ENCODE measurements around the gene RGS3. TPM values are rescaled to one million over a fixed set of nuclear protein-coding genes. Genes with fewer than 3 reads are reported as not detected.

The RGS3 gene
- total RNA-seq, 4 donors from 2014 or later = 11.0 to 18.8 (median 16.0) TPM

DNA sequence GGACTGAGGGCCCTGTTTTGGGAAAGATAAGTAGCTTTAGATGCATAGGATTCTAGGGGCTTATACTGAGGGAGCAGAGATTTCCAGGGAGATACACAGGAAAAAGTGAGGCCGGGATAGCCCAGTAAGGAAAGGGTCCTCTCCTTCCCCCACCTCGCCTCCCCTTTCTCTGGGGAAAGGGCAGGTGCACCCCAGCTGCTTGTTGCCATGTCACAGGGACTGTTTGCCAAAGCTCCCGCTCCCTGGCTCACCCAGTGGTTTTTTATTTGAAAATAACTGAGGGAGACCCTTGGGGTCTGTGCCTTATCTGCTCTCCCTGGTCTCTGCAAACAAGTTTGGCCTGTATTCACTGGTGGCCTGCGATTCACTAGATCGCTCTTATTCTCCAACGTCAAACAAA, 51.2 kb downstream of the RGS3 start:
- no peaks in the 10 kb centered on the region for H3K27me3 ChIP-seq
- TF ChIP-seq, protein P1, sequence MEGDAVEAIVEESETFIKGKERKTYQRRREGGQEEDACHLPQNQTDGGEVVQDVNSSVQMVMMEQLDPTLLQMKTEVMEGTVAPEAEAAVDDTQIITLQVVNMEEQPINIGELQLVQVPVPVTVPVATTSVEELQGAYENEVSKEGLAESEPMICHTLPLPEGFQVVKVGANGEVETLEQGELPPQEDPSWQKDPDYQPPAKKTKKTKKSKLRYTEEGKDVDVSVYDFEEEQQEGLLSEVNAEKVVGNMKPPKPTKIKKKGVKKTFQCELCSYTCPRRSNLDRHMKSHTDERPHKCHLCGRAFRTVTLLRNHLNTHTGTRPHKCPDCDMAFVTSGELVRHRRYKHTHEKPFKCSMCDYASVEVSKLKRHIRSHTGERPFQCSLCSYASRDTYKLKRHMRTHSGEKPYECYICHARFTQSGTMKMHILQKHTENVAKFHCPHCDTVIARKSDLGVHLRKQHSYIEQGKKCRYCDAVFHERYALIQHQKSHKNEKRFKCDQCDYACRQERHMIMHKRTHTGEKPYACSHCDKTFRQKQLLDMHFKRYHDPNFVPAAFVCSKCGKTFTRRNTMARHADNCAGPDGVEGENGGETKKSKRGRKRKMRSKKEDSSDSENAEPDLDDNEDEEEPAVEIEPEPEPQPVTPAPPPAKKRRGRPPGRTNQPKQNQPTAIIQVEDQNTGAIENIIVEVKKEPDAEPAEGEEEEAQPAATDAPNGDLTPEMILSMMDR (IDR thresholded peaks at IDR 0.05) = no peak
- TF ChIP-seq POLR2AphosphoS5 (IDR thresholded peaks at IDR 0.05) (no peak), EP300 (IDR thresholded peaks at IDR 0.05) (no peak)
- H3K4me3 ChIP-seq = no peak overlapping the region
- DNase-seq (ENCODE audit: low spot score in 2 of 2) = no peak
- no peak overlapping the region for H3K27ac ChIP-seq
- H3K4me1 ChIP-seq = no peaks in the 10 kb centered on the region
- no peaks in the 10 kb centered on the region for H3K9me3 ChIP-seq
- 92% methylated on average over 6 of the region's 6 CpGs for WGBS
- no peaks in the 10 kb centered on the region for H3K36me3 ChIP-seq

- Histone ChIP-seq H3K9me3 (no peaks in the 10 kb centered on the region), H3K27me3 (no peaks in the 10 kb centered on the region), H3K27ac (no peak overlapping the region), H3K4me1 (no peaks in the 10 kb centered on the region), H3K4me3 (no peak overlapping the region), H3K36me3 (no peaks in the 10 kb centered on the region)
- DNase-seq (ENCODE audit: low spot score in 2 of 2) = no peak
- WGBS = 86% methylated on average over 4 of the region's 4 CpGs
- TF ChIP-seq POLR2AphosphoS5 (IDR thresholded peaks at IDR 0.05) (no peak), POLR2A (IDR thresholded peaks at IDR 0.05) (no peak), EP300 (IDR thresholded peaks at IDR 0.05) (no peak)
- TF ChIP-seq, protein P1 (IDR thresholded peaks at IDR 0.05) = no peak
These were observed 52.3 kb downstream of the RGS3 start for GRCh38 chr9:113515862-113516261.

GRCh38 chr9:113516840-113517577, 53.5 kb downstream of the RGS3 start:
- Histone ChIP-seq H3K4me3 (no peak overlapping the region), H3K36me3 (no peaks in the 10 kb centered on the region), H3K27ac (no peak overlapping the region), H3K9me3 (no peaks in the 10 kb centered on the region), H3K4me1 (peaks cover under 1% of the 10 kb centered on the region), H3K27me3 (no peaks in the 10 kb centered on the region)
- 91% methylated on average over 8 of the region's 8 CpGs for WGBS
- DNase-seq (ENCODE audit: low spot score in 2 of 2) = no peak
- TF ChIP-seq, protein P1 (IDR thresholded peaks at IDR 0.05) = no peak
- no peak for TF ChIP-seq POLR2A (IDR thresholded peaks at IDR 0.05)
- no peak for TF ChIP-seq EP300 (IDR thresholded peaks at IDR 0.05)
- no peak for TF ChIP-seq POLR2AphosphoS5 (IDR thresholded peaks at IDR 0.05)

GRCh38 chr9:113519426-113520108, 56.0 kb downstream of the RGS3 start:
- H3K27ac ChIP-seq = no peak overlapping the region
- WGBS = 59% methylated on average over 3 of the region's 3 CpGs
- peaks cover 26% of the 10 kb centered on the region for H3K4me1 ChIP-seq

More at GRCh38 chr9:113519426-113520108, 56.0 kb downstream of the RGS3 start:
- Histone ChIP-seq H3K36me3 (no peaks in the 10 kb centered on the region), H3K27me3 (no peaks in the 10 kb centered on the region), H3K4me3 (no peak overlapping the region), H3K9me3 (no peaks in the 10 kb centered on the region)
- no peak for DNase-seq (ENCODE audit: low spot score in 2 of 2)
- TF ChIP-seq POLR2A (IDR thresholded peaks at IDR 0.05) (no peak), POLR2AphosphoS5 (IDR thresholded peaks at IDR 0.05) (no peak), EP300 (IDR thresholded peaks at IDR 0.05) (no peak)
- TF ChIP-seq, protein P1 (IDR thresholded peaks at IDR 0.05) = no peak
